Myocyte (in vitro differentiated cells): Measurements from ENCODE around the gene ITFG1. TPM values are rescaled to one million over a fixed set of nuclear protein-coding genes. Genes with fewer than 3 reads are reported as not detected.
"Not testable (repeated sequence)": the region's sequence is repeated elsewhere in the genome, so short reads cannot be mapped to it uniquely, and the experiment has no call there.

Source experiments
- DNase-seq: peaks from one replicate; pipeline ENCODE4 v3.0.0-alpha.2; 2012; ENCODE audit warnings: low read depth
- total RNA-seq: library from RNA; depleted of rRNA; stranded (reverse); fragments of >200 nt; gene quantifications from 2 replicates; pipeline ENCODE4 v1.2.3, GENCODE V29; 2014

ITFG1 gene
- total RNA-seq, 1 donor from 2014 or later: 97.2 TPM

DNA sequence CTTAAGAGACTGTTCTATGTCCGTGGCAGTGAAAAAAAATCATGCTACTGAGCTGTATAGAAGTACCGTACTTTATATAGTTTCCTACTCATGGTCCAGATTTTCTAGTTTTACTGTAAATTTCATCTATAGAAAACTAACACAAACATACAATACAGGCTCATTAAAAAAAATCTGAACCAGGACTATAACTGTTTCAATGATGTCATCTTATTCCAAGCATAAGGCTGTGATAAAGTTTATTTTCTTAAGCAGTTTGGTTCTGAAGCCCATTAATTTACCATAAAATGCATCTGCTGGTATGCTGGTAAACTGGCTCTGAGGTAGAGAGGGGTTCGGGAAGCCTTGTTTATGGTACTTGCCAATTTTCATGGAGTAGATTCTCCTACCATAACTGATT is 300.4 kb downstream of the ITFG1 start:
- DNase-seq: no peak

DNA sequence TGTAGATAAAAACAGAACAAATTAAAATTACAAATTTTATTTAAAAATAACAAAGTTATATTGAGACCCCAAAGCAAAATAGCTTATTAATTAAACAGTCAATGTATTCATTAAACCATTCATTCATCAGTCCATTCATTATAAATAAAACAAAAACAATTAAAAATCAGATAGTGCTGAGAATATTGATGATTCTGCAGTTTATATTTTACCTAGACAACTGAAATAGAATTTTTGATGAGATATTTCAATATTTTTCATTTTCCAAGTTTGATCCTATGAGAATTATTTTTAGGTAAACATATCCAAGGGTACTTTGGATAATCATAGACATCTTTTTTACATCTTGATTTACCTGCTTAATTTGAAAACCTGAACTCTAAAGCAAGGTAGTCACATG is 301.9 kb downstream of the ITFG1 start:
- no peak for DNase-seq

DNA sequence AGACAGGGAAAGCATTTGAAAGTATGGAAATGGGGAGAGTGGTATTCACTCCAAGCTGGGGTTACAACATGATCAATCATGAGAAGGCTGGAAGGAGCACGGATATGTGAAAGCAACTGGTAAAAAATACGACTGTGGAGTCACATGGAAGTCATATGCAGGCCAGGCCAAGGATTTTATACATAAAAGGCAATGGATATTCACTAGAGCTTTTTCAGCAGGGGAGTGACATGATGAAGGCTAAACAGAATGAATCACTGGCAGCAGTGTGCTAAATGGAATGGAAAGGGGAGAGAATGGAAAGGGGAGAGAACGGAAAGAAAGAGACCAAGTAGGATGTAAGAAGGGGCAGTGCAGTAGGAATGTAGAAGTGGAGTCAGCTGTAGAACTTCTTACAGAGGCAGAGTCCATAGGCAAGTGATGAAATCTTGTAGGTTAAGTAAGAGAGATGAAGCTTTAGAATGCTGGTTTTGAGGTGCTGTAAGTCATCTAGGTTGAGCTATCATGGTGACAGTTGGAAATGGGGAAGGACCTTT is 304.1 kb downstream of the ITFG1 start:
- DNase-seq: no peak

DNA sequence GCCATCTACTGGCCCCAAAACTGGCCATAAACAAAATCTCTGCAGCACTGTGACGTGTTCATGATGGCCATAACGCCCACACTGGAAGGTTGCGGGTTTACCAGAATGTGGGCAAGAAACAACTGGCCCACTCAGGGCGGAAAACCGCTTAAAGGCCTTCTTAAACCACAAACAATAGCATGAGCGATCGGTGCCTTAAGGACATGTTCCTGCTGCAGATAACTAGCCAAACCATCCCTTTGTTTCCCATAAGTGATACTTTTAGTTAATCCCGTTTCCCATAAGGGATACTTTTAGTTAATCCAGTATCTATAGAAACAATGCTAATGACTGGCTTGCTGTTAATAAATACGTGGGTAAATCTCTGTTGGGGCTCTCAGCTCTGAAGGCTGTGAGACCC is 308.4 kb downstream of the ITFG1 start:
- DNase-seq: not testable (repeated sequence)

DNA sequence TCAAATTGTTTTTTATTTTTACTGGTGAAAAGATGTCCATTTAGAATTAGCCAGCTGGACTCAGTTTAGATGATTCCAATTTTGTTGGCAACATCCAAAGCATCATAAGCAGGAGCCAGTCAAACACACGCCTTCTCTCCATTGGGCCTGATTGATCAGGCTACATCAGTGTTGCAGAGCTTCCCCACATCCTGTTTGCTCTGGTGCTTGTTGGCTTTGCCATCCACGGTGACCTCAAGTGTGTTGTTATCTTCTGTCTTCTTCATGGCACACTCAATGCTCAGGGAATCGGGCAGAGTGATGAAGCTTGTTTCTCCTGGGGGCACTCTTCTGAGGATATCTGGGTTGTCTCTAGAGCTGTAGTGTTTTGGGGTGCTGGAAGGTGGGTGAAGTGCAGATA is 310.8 kb downstream of the ITFG1 start:
- no peak for DNase-seq

DNA sequence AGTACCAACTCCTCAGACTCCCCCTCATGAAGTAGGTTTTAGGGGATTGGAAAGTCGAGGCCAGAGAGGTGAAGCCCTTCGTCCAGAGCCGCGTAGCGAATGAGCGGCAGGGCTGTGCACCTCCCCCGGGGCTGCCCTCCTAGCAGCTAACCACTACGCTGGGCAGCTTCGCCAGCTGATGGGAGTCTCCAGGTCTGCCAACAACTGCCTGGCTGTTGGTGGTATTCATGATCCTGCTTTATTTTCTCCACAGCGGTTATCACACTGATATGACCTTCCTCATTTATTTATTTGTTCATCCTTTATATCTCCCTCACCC is 316.3 kb downstream of the ITFG1 start:
- DNase-seq: no peak

DNA sequence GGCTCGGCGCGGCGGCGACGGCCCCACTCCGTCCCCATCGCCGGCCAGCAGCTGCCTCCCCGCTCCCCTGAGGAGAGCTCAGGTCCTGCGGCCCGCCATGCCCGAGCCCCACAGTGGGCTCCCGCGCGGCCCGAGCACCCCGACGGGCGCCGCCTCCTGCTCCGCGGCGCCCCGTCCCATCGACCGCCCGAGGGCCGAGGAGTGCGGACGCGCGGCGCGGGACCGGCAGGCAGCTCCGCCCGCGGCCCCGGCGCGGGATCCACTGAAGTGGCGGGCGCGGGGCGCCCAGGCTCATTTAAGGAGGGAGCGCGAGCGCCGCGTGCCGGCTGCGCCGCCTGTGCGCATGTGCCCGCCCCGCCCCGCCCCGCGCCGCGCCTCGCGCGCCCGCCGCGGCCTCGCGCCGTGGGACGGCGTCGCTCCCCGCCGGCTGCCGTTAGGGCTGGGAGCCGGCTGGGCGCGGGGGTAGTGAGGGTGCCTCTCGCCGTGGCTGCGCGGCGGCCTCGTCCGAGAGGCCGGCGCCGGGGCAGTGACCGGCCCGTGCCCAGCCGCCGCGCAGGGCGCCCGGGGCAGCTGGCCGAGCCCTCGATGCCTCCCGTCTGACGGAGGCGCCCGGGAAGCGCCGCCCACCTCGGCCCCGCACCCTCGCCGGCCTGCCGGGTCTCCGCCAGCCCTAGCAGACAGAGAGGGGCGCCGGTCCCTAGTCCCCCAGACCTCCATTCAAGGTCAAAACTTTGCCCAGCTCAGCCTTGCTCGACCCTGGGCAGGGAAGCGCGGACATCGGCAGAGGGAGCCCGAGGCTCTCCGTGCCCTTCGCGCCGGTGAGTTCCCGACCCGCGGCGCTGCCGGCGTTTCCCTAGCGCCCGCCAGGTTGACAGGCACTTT is 316.9 kb downstream of the ITFG1 start, which contains the start of gene NETO2:
Gene NETO2, minus strand, starts transcription at position 269 of the 882 bp plus-strand sequence. CDS start 333 bp downstream, outside the sequence.
- peak; percentile 59 for DNase-seq

DNA sequence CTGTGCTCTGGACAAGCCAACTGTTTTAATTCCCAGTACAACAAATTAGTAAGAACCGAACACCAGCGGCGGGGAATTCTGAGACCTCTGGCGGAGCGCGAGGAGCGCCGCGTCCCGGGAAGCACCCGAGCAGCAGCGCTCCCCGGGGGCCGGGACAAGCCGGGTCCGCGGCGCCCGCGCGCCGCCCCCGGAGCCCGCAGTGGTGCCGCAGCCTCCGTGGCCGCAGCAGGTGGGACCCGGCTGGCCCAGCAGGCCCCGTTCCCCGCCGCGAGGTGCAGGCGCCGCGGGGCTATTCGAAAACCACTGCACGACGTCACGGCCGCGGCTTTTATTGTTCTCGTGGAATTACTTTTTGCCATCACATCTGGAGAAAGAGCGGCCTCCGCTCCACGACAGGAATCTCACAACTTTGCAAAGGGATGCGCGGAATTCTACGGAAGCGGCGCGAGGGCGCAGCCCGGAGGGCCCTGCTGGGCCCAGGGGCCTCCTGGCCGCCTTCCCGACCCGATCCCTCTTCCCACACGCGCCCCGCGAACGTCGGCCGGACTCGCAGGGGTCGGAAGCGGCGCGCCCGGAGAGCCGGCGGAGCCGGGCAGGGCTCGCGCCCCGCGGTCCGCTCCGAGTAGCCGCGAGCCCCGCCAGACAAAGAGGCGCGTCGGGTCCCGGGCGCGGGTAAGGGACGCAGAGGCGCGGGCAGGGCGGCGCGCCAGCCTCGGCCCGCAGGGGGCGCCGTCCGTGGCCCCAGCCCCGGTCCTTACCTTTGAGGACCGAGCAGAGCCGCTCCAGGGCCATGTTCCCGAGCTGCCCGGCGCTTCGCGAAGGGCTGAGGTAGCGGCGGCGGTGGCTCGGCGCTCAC is 317.8 kb downstream of the ITFG1 start:
- DNase-seq: peak; percentile 59

DNA sequence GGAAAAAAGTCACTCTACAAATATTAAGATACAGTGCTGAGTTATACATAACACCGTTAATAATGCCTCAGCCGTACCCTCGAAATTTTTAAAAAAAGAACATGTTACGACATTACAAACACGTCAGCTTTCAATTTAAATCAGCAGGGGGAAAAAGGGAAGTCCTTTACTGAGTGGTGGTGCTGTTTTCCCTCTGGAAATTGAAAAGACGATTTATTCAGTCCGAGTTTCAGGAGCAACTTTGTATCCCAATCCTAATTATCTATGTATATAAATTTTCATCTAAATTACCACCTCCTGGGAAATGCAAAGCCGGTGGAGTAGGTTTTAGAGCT is 318.4 kb downstream of the ITFG1 start:
- DNase-seq: no peak

DNA sequence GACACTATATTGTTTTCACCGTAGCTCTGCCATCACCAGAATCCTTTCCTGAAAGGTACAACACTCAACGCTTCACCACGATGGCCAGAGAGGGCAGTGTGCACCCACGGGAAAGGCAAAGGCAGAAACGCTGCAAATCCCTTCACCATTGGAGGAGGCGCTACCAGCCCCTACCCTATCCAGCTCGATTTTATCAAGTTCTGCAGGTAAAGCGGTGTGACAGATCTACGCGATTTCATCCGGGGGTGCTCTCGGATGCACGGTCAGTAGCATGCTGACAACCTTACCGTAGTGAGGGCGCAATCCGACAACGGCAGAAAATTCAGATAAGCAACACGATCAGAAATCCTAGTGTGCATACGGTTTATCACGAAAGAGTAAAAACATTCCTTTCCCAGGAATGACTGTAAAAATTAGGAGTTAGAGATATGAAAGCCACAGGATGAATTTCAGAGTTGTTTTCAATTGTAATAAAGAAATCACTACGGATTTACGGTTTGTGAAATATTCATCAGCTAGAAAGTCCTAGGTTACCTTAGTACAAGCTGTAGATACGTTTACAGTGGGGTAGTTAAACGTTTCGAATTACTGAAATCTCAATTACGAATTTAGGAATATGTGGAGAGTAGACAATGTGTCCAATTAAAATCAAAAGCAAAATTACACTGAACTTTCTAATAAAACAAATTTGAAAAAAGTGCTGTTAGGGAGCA is 318.9 kb downstream of the ITFG1 start:
- peak; percentile 87 for DNase-seq

DNA sequence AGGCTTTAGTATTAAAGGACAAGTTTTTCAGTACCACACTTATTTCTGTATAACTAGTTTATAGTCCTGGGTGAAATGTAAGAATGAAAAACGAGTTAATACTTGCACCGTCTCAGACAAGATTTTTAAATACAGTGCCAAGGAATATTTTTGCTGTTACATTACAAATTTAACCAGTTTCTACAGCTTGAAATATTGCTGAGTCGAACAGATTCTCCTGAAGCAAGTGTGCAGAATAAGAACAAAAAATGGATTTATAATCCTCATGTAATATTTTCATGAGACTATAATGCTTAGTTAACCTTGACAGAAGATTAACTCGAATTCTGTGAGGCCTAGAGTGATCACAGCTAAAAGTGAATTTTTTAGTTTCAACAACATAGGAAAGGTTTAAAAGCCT is 320.2 kb downstream of the ITFG1 start:
- DNase-seq: no peak

DNA sequence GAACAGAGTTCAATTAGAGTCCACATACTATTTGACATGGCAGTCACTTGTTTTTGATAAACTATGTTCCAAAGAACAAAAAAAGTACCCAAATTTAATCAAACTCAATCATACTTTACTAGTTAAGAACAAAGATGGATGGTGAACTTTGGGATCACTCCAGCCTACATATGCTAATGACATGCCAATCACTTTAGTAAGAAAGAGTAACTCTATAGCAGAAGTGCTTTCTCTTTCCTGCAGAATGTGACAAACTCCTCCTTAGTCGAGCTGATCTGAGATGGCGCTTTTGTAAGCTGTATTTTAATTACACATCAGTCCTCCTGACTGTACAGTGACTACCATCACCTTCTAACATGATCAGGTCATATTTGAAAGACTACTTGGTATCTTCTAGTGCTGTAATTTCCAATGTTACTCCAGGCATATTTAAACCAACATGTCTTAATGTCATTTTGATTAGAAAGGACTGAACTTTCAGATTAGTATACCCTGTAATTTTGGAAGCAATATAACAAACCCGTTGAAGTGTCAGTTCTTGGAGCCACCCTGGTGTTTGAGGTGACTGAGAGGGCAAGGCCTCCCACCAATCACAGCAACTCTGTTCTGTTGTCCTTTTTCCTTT is 321.2 kb downstream of the ITFG1 start:
- DNase-seq: no peak

DNA sequence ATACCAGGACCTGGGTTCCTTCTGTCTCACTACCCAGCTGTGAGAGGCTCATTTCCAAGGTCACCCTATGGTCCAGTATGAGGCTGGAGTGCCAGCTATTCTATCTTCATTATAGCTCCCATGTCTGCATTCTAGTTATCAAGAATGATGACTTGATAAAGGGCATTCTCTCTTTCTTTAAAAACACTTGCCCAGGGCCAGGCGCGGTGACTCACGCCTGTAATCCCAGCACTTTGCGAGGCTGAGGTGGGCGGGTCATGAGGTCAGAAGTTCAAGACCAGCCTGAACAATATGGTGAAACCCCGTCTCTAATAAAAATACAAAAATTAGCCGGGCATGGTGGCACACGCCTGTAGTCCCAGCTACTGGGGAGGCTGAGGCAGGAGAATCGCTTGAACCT is 322.9 kb downstream of the ITFG1 start:
- not testable (repeated sequence) for DNase-seq

DNA sequence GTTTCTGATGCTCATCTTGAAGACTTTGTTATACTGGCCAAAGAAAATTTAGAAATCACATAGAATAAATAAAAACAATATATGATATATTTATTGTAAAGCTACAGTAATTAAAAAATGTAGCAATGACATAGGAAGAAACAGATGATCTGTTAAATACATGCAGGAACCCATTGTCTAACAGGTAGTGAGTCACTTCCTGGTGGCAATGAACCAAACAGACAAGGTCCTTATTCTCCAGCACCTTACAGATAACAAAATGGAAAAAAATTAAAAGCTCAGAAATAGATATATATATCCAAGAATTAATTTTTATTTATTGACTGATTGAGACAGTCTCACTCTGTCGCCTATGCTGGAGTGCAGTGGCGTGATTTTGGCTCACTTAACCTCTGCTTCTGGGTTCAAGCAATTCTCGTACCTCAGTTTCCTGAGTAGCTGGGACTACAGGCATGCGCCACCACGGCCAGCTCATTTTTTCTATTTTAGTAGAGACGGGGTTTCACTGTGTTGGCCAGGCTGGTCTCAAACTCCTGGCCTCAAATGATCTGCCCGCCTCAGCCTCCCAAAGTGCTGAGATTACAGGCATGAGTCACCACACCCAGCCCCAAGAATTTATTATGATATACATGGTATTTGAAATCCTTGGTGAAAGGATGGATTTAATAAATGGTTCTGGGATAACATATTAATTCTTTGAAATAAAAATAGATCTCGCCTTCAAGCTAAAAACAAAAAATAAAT is 324.6 kb downstream of the ITFG1 start:
- DNase-seq: no peak

DNA sequence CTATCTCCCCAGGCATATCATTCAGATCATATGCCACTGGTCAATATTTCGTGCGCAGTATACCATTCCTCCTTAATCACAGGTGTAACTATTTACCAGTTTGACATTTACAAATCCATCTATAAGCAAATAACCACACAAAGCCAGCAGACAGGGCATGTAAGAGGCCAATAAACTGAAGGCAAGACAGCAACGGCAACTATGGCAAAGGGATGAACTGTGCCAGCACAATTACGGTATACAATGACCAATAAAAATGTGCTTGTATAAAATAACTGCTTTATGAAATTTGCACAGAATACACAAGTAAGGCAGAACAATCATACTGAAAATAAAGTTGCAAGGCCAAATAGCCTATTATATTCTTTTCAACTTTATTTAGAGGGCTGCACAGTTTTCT is 326.3 kb downstream of the ITFG1 start:
- DNase-seq: no peak

DNA sequence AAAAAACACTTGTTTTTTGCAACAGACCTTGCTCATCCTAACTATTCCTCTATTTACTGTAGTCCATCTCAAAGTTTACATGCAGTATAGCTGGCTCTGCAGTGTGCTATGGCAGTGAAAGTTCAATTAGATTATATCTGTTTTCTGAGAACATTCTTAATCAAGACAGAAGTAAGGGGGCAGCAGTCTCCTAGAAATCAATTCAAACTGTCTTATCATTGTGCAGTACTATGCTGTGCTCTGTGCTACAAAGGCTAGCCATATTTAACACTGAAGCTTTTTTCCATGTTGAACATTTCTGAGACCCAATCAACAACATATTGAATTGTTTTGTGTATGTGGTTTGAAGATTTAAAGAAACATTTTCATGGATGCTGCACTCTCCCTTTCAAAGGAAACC is 328.6 kb downstream of the ITFG1 start:
- no peak for DNase-seq

DNA sequence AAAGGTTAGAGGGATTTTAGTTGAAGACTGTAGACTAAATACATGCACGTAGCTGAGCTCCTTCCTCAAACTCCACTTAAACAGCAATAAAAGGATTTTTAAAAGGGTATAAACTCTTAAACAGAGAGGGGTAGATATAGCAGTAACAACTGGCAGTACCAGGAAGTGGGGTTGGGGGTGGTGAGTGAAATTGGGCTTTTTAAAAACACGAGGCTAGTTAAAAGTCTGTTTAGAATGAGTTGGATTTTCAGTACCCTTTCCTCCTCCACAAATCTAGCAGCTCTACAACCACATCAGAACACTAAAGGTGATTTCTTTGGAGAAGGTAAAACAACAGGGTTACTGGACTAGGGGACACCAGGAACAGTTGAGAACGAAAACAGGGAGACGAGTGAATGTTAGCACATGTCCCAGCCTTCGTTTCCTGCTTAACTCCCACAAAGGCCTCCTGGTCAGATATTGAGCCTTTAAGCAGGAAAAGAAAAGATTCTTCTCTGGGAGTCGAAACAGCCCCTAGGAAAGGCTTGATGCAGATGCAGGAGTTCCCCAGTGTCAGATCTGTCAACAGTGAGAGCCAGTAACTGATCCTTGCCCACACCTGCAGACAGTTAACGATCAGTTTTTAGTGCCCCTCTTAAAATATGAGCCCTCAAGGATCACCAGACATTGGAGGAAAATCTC is 331.0 kb downstream of the ITFG1 start:
- no peak for DNase-seq

DNA sequence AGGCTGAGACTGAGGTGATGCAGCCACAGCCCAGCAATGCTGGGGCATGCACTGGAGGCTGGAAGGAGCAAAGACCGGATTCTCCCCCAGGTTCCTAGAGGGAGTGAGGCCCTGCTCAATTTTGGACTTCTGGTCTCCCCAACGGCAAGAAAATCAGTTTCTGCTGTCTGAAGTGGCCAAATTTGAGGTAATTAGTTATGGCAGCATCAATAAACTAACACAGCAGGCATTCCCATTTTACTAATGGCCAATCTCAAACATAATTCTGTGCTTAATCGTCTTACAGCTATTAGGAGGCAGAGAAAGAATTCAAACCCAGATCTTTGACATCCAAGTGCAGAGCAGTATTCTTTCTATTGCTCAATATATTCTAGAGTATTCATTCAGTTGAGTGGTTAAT is 333.3 kb downstream of the ITFG1 start:
- no peak for DNase-seq

DNA sequence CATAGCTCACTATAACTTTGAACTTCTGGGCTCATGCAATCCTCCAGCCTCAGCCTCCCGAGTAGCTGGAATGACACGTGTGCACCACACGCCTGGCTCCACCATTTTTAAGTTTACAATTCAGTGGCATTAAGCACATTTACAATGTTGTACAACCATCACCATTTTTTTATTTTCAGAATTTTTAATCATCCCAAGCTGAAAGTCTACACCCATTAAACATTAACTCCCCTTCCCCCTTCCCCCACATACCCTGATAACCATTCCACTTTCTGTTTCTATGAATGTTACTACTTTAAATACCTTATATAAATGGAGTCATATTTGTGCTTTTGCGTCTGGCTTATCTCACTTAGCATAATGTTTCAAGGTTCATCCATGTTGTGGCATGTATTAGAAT is 335.1 kb downstream of the ITFG1 start:
- DNase-seq: no peak

DNA sequence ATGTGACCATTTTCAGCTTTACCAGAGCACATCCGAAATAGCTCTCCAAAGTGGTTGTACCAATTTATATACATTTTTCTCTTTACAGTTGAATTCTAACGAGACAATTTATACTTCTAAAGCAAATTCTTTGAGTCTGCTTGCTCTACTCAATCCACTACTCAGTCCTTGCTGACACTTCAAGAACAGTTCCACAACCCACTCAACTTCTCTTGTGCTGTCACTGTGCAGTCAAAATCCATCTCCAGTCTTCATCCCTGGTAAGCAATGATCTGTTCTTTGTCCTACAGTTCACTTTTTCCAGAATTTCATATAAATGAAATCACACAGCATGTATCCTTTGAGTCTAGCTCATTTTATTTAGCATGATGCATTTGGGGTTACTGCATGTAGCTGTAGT is 347.7 kb downstream of the ITFG1 start:
- no peak for DNase-seq
